Measurements from ENCODE around the gene ATM.

The ATM gene

GRCh38 chr11:108218455-108218854, 4.4 kb upstream of the ATM start:
- Histone ChIP-seq H3K4me1 (ENCODE audit: control insufficient read depth, low read length) (peaks cover 22% of the 10 kb centered on the region), H3K9me2 (replicated peaks; ENCODE audit: control insufficient read depth, low read length) (no peaks in the 10 kb centered on the region), H3K4me3 (ENCODE audit: low read length) (no peak overlapping the region), H3K27me3 (ENCODE audit: control insufficient read depth, low read length) (no peaks in the 10 kb centered on the region), H3K4me2 (ENCODE audit: low read length) (no peak overlapping the region), H3K9me3 (ENCODE audit: control insufficient read depth, insufficient read depth, low read length) (no peaks in the 10 kb centered on the region), H3K79me2 (ENCODE audit: control insufficient read depth, low read length) (peaks cover 93% of the 10 kb centered on the region), H4K20me1 (ENCODE audit: control insufficient read depth, insufficient read depth, low read depth, low read length) (peaks cover 13% of the 10 kb centered on the region), H3K27ac (ENCODE audit: low read depth, low read length) (no peak overlapping the region), H3F3A (ENCODE audit: control insufficient read depth, insufficient read depth) (peaks cover 5% of the 10 kb centered on the region; the same call in 1 of the 2 replicates), H3K36me3 (ENCODE audit: control insufficient read depth, low read length) (peaks cover 89% of the 10 kb centered on the region)
- TF ChIP-seq CTCF (IDR thresholded peaks at IDR 0.05; ENCODE audit: low read depth, low read length, poor library complexity, severe bottlenecking) (no peak), EZH2phosphoT487 (IDR thresholded peaks at IDR 0.05; ENCODE audit: borderline replicate concordance, low read length) (no peak)

GRCh38 chr11:108218912-108219783, 3.7 kb upstream of the ATM start:
- H3K4me2 ChIP-seq (ENCODE audit: low read length): peak overlapping the region; percentile 78

GRCh38 chr11:108220721-108221336, 2.0 kb upstream of the ATM start:
- peak overlapping the region; percentile 91; the same call in 1 of the 2 replicates for H3K27ac ChIP-seq (ENCODE audit: low read depth, low read length)
- no peaks in the 10 kb centered on the region for H3K9me3 ChIP-seq (ENCODE audit: control insufficient read depth, insufficient read depth, low read length)
- peaks cover 29% of the 10 kb centered on the region for H3K4me1 ChIP-seq (ENCODE audit: control insufficient read depth, low read length)
- H4K20me1 ChIP-seq (ENCODE audit: control insufficient read depth, insufficient read depth, low read depth, low read length): peaks cover 13% of the 10 kb centered on the region
- peaks cover 93% of the 10 kb centered on the region for H3K79me2 ChIP-seq (ENCODE audit: control insufficient read depth, low read length)
- H3K36me3 ChIP-seq (ENCODE audit: control insufficient read depth, low read length): peaks cover 88% of the 10 kb centered on the region
- H3K9me2 ChIP-seq (replicated peaks; ENCODE audit: control insufficient read depth, low read length): no peaks in the 10 kb centered on the region
- H3K4me2 ChIP-seq (ENCODE audit: low read length): peak overlapping the region; percentile 78
- peaks cover 24% of the 10 kb centered on the region for H3F3A ChIP-seq (ENCODE audit: control insufficient read depth, insufficient read depth)
- H3K4me3 ChIP-seq (ENCODE audit: low read length): peak overlapping the region; percentile 87
- TF ChIP-seq CTCF (IDR thresholded peaks at IDR 0.05; ENCODE audit: low read depth, low read length, poor library complexity, severe bottlenecking) (peak; percentile 25), EZH2phosphoT487 (IDR thresholded peaks at IDR 0.05; ENCODE audit: borderline replicate concordance, low read length) (no peak)
- no peaks in the 10 kb centered on the region for H3K27me3 ChIP-seq (ENCODE audit: control insufficient read depth, low read length)

More at GRCh38 chr11:108218912-108219783, 3.7 kb upstream of the ATM start:
- H3K9me2 ChIP-seq (replicated peaks; ENCODE audit: control insufficient read depth, low read length): no peaks in the 10 kb centered on the region
- peak overlapping the region; percentile 87 for H3K4me3 ChIP-seq (ENCODE audit: low read length)
- H3K4me1 ChIP-seq (ENCODE audit: control insufficient read depth, low read length): peaks cover 22% of the 10 kb centered on the region
- peaks cover 11% of the 10 kb centered on the region for H3F3A ChIP-seq (ENCODE audit: control insufficient read depth, insufficient read depth)
- H3K27ac ChIP-seq (ENCODE audit: low read depth, low read length): no peak overlapping the region
- H4K20me1 ChIP-seq (ENCODE audit: control insufficient read depth, insufficient read depth, low read depth, low read length): peaks cover 13% of the 10 kb centered on the region
- H3K36me3 ChIP-seq (ENCODE audit: control insufficient read depth, low read length): peaks cover 89% of the 10 kb centered on the region
- no peaks in the 10 kb centered on the region for H3K27me3 ChIP-seq (ENCODE audit: control insufficient read depth, low read length)
- TF ChIP-seq CTCF (IDR thresholded peaks at IDR 0.05; ENCODE audit: low read depth, low read length, poor library complexity, severe bottlenecking) (no peak), EZH2phosphoT487 (IDR thresholded peaks at IDR 0.05; ENCODE audit: borderline replicate concordance, low read length) (no peak)
- peaks cover 93% of the 10 kb centered on the region for H3K79me2 ChIP-seq (ENCODE audit: control insufficient read depth, low read length)
- no peaks in the 10 kb centered on the region for H3K9me3 ChIP-seq (ENCODE audit: control insufficient read depth, insufficient read depth, low read length)

Measured in DOHH2 (cell line).